Tibial nerve (tissue), 3 donors: ENCODE data around the gene A4GALT.

Source experiments
- CTCF ChIP-seq, 5 experiments: fragments of 200-600 bp in 3 of 5; fragments of 450-650 bp in 2 of 5; sonication (generic) in 3 of 5; IDR thresholded peaks; one replicate each; pipeline ENCODE4 v1.5.1; 2016 to 2019; ENCODE audit warnings: antibody characterized with exemption in 5 of 5, mild to moderate bottlenecking in 3 of 5, moderate library complexity in 2 of 5
- POLR2A ChIP-seq, 2 donors: fragments of 450-650 bp; IDR thresholded peaks; one replicate each; pipeline ENCODE4 v1.6.1; 2017; ENCODE audit warnings: antibody characterized with exemption in 2 of 2, mild to moderate bottlenecking in 2 of 2, moderate library complexity in 2 of 2

- no peak for TF ChIP-seq POLR2A (IDR thresholded peaks at IDR 0.05)
- no peak for TF ChIP-seq CTCF (IDR thresholded peaks at IDR 0.05)
Measured at GRCh38 chr22:42768385-42769035, 47.8 kb upstream of the A4GALT start.
